HepG2 (cell line): ENCODE measurements around the gene PTPN13. TPM values are rescaled to one million over a fixed set of nuclear protein-coding genes. Genes with fewer than 3 reads are reported as not detected.

Source experiments
- ATAC-seq: fragments of 200-7000 bp; cut with Tn5 transposase; 3 replicates; pipeline ENCODE4 v1.9.1; 2020; ENCODE audit warnings: mild to moderate bottlenecking, moderate library complexity
- BruUV-seq: library from RNA; stranded (reverse); fragments of 400-500 nt; replicated peaks from 2 replicates; lab custom pipeline; 2021; lab: Mats Ljungman, UMichigan
- CTCF ChIA-PET: fragments of 300-600 bp; formaldehyde crosslinking; extraction: SDS; loops from one replicate; lab custom pipeline; 2021; ENCODE audit warnings: low total read pairs, inconsistent platforms, low intra/inter-chr PET ratio; lab: Yijun Ruan, JAX
- POLR2A ChIA-PET: fragments of 350-600 bp; sonication (Branson Sonifier 250); formaldehyde crosslinking; loops from one replicate; lab custom pipeline; 2020; ENCODE audit warnings: antibody characterized with exemption, inconsistent platforms; lab: Yijun Ruan, JAX
- DNase-seq: peaks from one replicate; pipeline ENCODE4 v3.0.0-alpha.2; 2015; ENCODE audit warnings: low spot score
- FAIRE-seq: peaks from 3 replicates; lab custom pipeline; 2011; peaks lifted over from hg19 to GRCh38; lab: Jason Lieb, UNC
- H2AFZ ChIP-seq: one replicate; pipeline ENCODE4 v1.6.1; 2011; ENCODE audit warnings: low read length, inconsistent platforms
- H3K27ac ChIP-seq: fragments of 300-600 bp; 3 replicates; pipeline ENCODE4 v1.8.0; 2011; ENCODE audit warnings: mixed run types, mild to moderate bottlenecking, mixed read lengths, low read length, inconsistent platforms; ENCODE audit not compliant: insufficient read depth; ENCODE audit errors: extremely low read length
- H3K27me3 ChIP-seq, 2 experiments: fragments of 200-600 bp in 1 of 2; 2 replicates in 1 of 2; 3 replicates in 1 of 2; pipeline versions ENCODE4 v1.6.0 to v1.8.0; 2011; ENCODE audit warnings: low read length in 2 of 2, mild to moderate bottlenecking in 2 of 2, moderate library complexity in 2 of 2, inconsistent platforms in 1 of 2; ENCODE audit not compliant: insufficient read depth in 2 of 2, control insufficient read depth in 1 of 2
- H3K36me3 ChIP-seq, 2 experiments: fragments of 200-600 bp in 1 of 2; replicated peaks in 1 of 2; 2 replicates in 1 of 2; 3 replicates in 1 of 2; pipeline versions ENCODE4 v1.5.1 to v1.8.0; 2011; ENCODE audit warnings: low read length in 2 of 2, inconsistent platforms in 1 of 2; ENCODE audit not compliant: insufficient read depth in 2 of 2, control insufficient read depth in 1 of 2
- H3K4me1 ChIP-seq: 2 replicates; pipeline ENCODE4 v1.5.1; 2012; ENCODE audit warnings: low read length, inconsistent platforms; ENCODE audit not compliant: insufficient read depth
- H3K4me2 ChIP-seq: 2 replicates; pipeline ENCODE4 v1.6.0; 2011; ENCODE audit warnings: low read depth, low read length, inconsistent platforms
- H3K4me3 ChIP-seq, 3 experiments: fragments of 200-600 bp in 1 of 3; sonication (generic), shearing (Covaris generic) in 1 of 3; replicated peaks in 1 of 3; 2 replicates each; pipeline ENCODE4 v1.5.1; 2011 to 2016; ENCODE audit warnings: low read length in 3 of 3, inconsistent platforms in 2 of 3, low read depth in 2 of 3, mild to moderate bottlenecking in 2 of 3, control low read depth in 1 of 3, mixed read lengths in 1 of 3; ENCODE audit not compliant: insufficient read depth in 1 of 3
- H3K79me2 ChIP-seq: one replicate; pipeline ENCODE4 v1.6.1; 2011; ENCODE audit warnings: low read length, inconsistent platforms; ENCODE audit not compliant: insufficient read depth
- H3K9ac ChIP-seq: 2 replicates; pipeline ENCODE4 v1.6.0; 2011; ENCODE audit warnings: mild to moderate bottlenecking, low read depth, low read length, inconsistent platforms; ENCODE audit not compliant: insufficient read depth
- H3K9me3 ChIP-seq: 2 replicates; pipeline ENCODE4 v1.5.1; 2012; ENCODE audit warnings: mild to moderate bottlenecking, low read length
- H4K20me1 ChIP-seq: 2 replicates; pipeline ENCODE4 v1.6.0; 2011; ENCODE audit warnings: inconsistent platforms, mild to moderate bottlenecking, low read length, moderate library complexity; ENCODE audit not compliant: insufficient read depth
- GLI4 ChIP-seq: sonication (generic); formaldehyde crosslinking; IDR thresholded peaks from 2 replicates; pipeline ENCODE4 v1.5.1; 2020; ENCODE audit warnings: missing genetic modification reagents, mild to moderate bottlenecking, moderate library complexity, borderline replicate concordance
- MZF1 ChIP-seq: sonication (generic); formaldehyde crosslinking; IDR thresholded peaks from 2 replicates; pipeline ENCODE4 v1.8.1; 2023; ENCODE audit warnings: mild to moderate bottlenecking, missing genetic modification reagents, borderline replicate concordance
- NBN ChIP-seq: fragments of 450-650 bp; conservative IDR thresholded peaks from 2 replicates; pipeline ENCODE4 v1.6.1; 2017
- PITX1 ChIP-seq: sonication (generic); formaldehyde crosslinking; IDR thresholded peaks from 2 replicates; pipeline ENCODE4 v1.5.1; 2020; ENCODE audit warnings: mild to moderate bottlenecking, missing genetic modification reagents
- SNRNP70 ChIP-seq: fragments of 200-400 bp; formaldehyde crosslinking; IDR thresholded peaks from 2 replicates; pipeline ENCODE4 v1.6.1; 2017; ENCODE audit warnings: mild to moderate bottlenecking, low read depth, low read length, moderate library complexity
- SOX5 ChIP-seq: IDR thresholded peaks from 2 replicates; pipeline ENCODE4 v1.6.1; 2016; ENCODE audit warnings: borderline replicate concordance
- SPEN ChIP-seq: sonication (generic); formaldehyde crosslinking; IDR thresholded peaks from 2 replicates; pipeline ENCODE4 v1.5.1; 2020; ENCODE audit warnings: low read depth, mild to moderate bottlenecking, missing genetic modification reagents
- SRSF1 ChIP-seq: fragments of 200-400 bp; formaldehyde crosslinking; optimal IDR thresholded peaks from 2 replicates; pipeline ENCODE3; 2017; ENCODE audit warnings: mild to moderate bottlenecking, low read depth, low read length, moderate library complexity
- ZFP1 ChIP-seq: IDR thresholded peaks from 2 replicates; pipeline ENCODE4 v1.6.1; 2016
- ZNF230 ChIP-seq: sonication (generic); formaldehyde crosslinking; IDR thresholded peaks from 2 replicates; pipeline ENCODE4 v1.4.0; 2020; ENCODE audit warnings: mild to moderate bottlenecking, missing genetic modification reagents
- ZNF333 ChIP-seq: sonication (generic); formaldehyde crosslinking; IDR thresholded peaks from 2 replicates; pipeline ENCODE4 v1.4.0; 2020; ENCODE audit warnings: mild to moderate bottlenecking, missing genetic modification reagents, borderline replicate concordance
- ZNF44 ChIP-seq: sonication (generic); formaldehyde crosslinking; IDR thresholded peaks from 2 replicates; pipeline ENCODE4 v1.5.1; 2020; ENCODE audit warnings: mild to moderate bottlenecking, missing genetic modification reagents
- ZNF484 ChIP-seq: sonication (generic); formaldehyde crosslinking; IDR thresholded peaks from 2 replicates; pipeline ENCODE4 v1.5.1; 2020; ENCODE audit warnings: mild to moderate bottlenecking, low read depth, missing genetic modification reagents, borderline replicate concordance
- WGBS: methylation state at CpG from one replicate; pipeline ENCODE4 v1.1.6; 2017; ENCODE audit warnings: low lambda C conversion rate; 5-methylcytosine and 5-hydroxymethylcytosine counted together
- in situ Hi-C: cut with HindIII; loops from 2 replicates; pipeline ENCODE4 v1.10.0; 2017; ENCODE audit warnings: low pct_unique_long_range_greater_than_20kb; ENCODE audit not compliant: extremely low pct_ligation_motif_present
- intact Hi-C: fragments of 100-400 bp; cut with micrococcal nuclease; formaldehyde crosslinking; loops from one replicate; pipeline ENCODE4 v1.10.0; 2022; ENCODE audit not compliant: unreplicated experiment
- polyA plus RNA-seq, 8 experiments: library from polyadenylated mRNA; depleted of rRNA in 3 of 8; stranded (reverse) in 7 of 8; unstranded in 1 of 8; fragments of >200 nt; fragmentation: Illumina TruSeq in 4 of 8; extraction: Trizol in 4 of 8; gene quantifications; 2 replicates each; pipeline versions ENCODE4 v1.2.1 to v1.2.3, GENCODE V29; 2011 to 2016; ENCODE audit warnings: low read depth in 4 of 8, missing spikeins in 1 of 8, mixed read lengths in 1 of 8; ENCODE audit not compliant: insufficient read depth in 1 of 8
- total RNA-seq, 5 experiments: library from RNA; depleted of rRNA; stranded (reverse); fragments of >200 nt; fragmentation: Illumina TruSeq; extraction: Trizol; gene quantifications; 2 replicates each; pipeline ENCODE4 v1.2.3, GENCODE V29; 2016; ENCODE audit warnings: low read depth in 1 of 5
- TF ChIP-seq, protein P1 (sequence below): sonication (generic); formaldehyde crosslinking; conservative IDR thresholded peaks from 2 replicates; pipeline ENCODE4 v1.4.0; 2020; ENCODE audit warnings: missing genetic modification reagents
- TF ChIP-seq, protein P2 (sequence below): sonication (generic); formaldehyde crosslinking; IDR thresholded peaks from 2 replicates; pipeline ENCODE4 v1.5.0; 2020; ENCODE audit warnings: mild to moderate bottlenecking, missing genetic modification reagents, borderline replicate concordance

PTPN13 gene
- total and polyA plus RNA-seq, 2 of the 13 experiments (the other 11 are each of a cell fraction or from before 2014, with no cell fraction given): not detected

DNA sequence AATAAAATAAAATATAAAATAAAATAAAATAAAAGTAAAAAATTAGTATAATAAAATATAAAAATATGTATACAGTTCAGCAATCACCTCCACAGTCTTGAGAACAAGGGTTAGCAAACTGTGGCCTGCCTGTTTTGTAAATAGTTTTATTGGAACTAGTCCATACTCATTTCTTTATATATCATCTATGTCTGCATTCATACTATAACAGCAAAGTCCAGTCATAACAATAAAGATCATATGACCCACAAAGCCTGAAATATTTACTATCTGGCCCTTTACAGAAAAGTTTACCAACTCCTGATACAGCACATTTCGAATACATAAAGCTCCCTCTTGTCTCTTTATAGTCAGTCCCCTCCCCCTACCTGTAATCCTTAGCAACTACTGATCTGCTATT lies 143.1 kb downstream of the PTPN13 start:
- Histone ChIP-seq H3K9ac (no peak overlapping the region), H4K20me1 (no peaks in the 10 kb centered on the region), H3K4me3 (no peak overlapping the region), H3K27me3 (no peaks in the 10 kb centered on the region; a peak in 1 of 5 replicates), H3K36me3 (no peaks in the 10 kb centered on the region), H3K79me2 (no peaks in the 10 kb centered on the region), H2AFZ (no peak overlapping the region), H3K27ac (no peak overlapping the region), H3K9me3 (peaks cover 9% of the 10 kb centered on the region), H3K4me1 (no peaks in the 10 kb centered on the region), H3K4me2 (no peak overlapping the region)
- FAIRE-seq (no peak), ATAC-seq (no peak), DNase-seq (no peak)
- in situ Hi-C loops: no loop called here
- intact Hi-C loops: no loop called here
- no TSS peak for BruUV-seq
- TF ChIP-seq ZNF333 (CRISPR knock-in tag) (no peak), MZF1 (CRISPR knock-in tag) (no peak), NBN (no peak), PITX1 (CRISPR knock-in tag) (no peak), SRSF1 (no peak), ZNF230 (CRISPR knock-in tag) (no peak), ZNF484 (CRISPR knock-in tag) (no peak), SNRNP70 (no peak), ZFP1 (CRISPR knock-in tag) (no peak), ZNF44 (CRISPR knock-in tag) (no peak), SOX5 (CRISPR knock-in tag) (no peak), SPEN (CRISPR knock-in tag) (no peak), GLI4 (no peak)
- TF ChIP-seq, protein P1, sequence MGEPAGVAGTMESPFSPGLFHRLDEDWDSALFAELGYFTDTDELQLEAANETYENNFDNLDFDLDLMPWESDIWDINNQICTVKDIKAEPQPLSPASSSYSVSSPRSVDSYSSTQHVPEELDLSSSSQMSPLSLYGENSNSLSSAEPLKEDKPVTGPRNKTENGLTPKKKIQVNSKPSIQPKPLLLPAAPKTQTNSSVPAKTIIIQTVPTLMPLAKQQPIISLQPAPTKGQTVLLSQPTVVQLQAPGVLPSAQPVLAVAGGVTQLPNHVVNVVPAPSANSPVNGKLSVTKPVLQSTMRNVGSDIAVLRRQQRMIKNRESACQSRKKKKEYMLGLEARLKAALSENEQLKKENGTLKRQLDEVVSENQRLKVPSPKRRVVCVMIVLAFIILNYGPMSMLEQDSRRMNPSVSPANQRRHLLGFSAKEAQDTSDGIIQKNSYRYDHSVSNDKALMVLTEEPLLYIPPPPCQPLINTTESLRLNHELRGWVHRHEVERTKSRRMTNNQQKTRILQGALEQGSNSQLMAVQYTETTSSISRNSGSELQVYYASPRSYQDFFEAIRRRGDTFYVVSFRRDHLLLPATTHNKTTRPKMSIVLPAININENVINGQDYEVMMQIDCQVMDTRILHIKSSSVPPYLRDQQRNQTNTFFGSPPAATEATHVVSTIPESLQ (CRISPR knock-in tag): no peak
- TF ChIP-seq, protein P2, sequence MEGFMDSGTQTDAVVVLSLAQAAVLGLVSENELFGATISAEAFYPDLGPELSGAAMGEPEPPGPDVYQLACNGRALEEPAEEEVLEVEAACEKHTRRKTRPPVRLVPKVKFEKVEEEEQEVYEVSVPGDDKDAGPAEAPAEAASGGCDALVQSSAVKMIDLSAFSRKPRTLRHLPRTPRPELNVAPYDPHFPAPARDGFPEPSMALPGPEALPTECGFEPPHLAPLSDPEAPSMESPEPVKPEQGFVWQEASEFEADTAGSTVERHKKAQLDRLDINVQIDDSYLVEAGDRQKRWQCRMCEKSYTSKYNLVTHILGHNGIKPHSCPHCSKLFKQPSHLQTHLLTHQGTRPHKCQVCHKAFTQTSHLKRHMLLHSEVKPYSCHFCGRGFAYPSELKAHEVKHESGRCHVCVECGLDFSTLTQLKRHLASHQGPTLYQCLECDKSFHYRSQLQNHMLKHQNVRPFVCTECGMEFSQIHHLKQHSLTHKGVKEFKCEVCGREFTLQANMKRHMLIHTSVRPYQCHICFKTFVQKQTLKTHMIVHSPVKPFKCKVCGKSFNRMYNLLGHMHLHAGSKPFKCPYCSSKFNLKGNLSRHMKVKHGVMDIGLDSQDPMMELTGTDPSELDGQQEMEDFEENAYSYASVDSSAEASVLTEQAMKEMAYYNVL: no peak
- CTCF ChIA-PET: no interaction called here
- 0% methylated on average over 1 of the region's 1 CpG for WGBS
- POLR2A ChIA-PET: no interaction called here
